ENCODE data around the gene CCDC102A.

Gene CCDC102A

GRCh38 chr16:57522960-57523359 is 13.4 kb downstream of the CCDC102A start:
- Histone ChIP-seq H3K27me3 (replicated peaks; ENCODE audit: control insufficient read depth, insufficient read depth, low read length, poor library complexity, severe bottlenecking) (no peaks in the 10 kb centered on the region), H3K4me3 (ENCODE audit: insufficient read depth, low read depth, low read length, poor library complexity, severe bottlenecking) (no peak overlapping the region), H3K27ac (ENCODE audit: insufficient read depth, low read length, poor library complexity, severe bottlenecking) (no peak overlapping the region), H3K4me1 (ENCODE audit: control insufficient read depth, insufficient read depth, low read length, poor library complexity, severe bottlenecking) (no peaks in the 10 kb centered on the region), H3K36me3 (ENCODE audit: control insufficient read depth, insufficient read depth, low read length) (peaks cover 6% of the 10 kb centered on the region), H3K9me3 (ENCODE audit: control insufficient read depth, low read length) (no peaks in the 10 kb centered on the region)
- DNase-seq = no peak

- no peaks in the 10 kb centered on the region for H3K27me3 ChIP-seq (replicated peaks; ENCODE audit: control insufficient read depth, insufficient read depth, low read length, poor library complexity, severe bottlenecking)
- DNase-seq = peak; percentile 57 to 68 (median 59)
- H3K36me3 ChIP-seq (ENCODE audit: control insufficient read depth, insufficient read depth, low read length) = peaks cover 12% of the 10 kb centered on the region
- no peak overlapping the region for H3K4me3 ChIP-seq (ENCODE audit: insufficient read depth, low read depth, low read length, poor library complexity, severe bottlenecking)
- no peaks in the 10 kb centered on the region for H3K4me1 ChIP-seq (ENCODE audit: control insufficient read depth, insufficient read depth, low read length, poor library complexity, severe bottlenecking)
- no peak overlapping the region for H3K27ac ChIP-seq (ENCODE audit: insufficient read depth, low read length, poor library complexity, severe bottlenecking)
- no peaks in the 10 kb centered on the region for H3K9me3 ChIP-seq (ENCODE audit: control insufficient read depth, low read length)
These were observed 16.5 kb downstream of the CCDC102A start for GRCh38 chr16:57519796-57520360.

GRCh38 chr16:57518922-57519321 is 17.4 kb downstream of the CCDC102A start:
- Histone ChIP-seq H3K4me3 (ENCODE audit: insufficient read depth, low read depth, low read length, poor library complexity, severe bottlenecking) (no peak overlapping the region), H3K36me3 (ENCODE audit: control insufficient read depth, insufficient read depth, low read length) (peaks cover 12% of the 10 kb centered on the region), H3K27me3 (replicated peaks; ENCODE audit: control insufficient read depth, insufficient read depth, low read length, poor library complexity, severe bottlenecking) (no peaks in the 10 kb centered on the region), H3K9me3 (ENCODE audit: control insufficient read depth, low read length) (no peaks in the 10 kb centered on the region), H3K4me1 (ENCODE audit: control insufficient read depth, insufficient read depth, low read length, poor library complexity, severe bottlenecking) (no peaks in the 10 kb centered on the region), H3K27ac (ENCODE audit: insufficient read depth, low read length, poor library complexity, severe bottlenecking) (no peak overlapping the region)
- no peak for DNase-seq

GRCh38 chr16:57518520-57518919 is 17.9 kb downstream of the CCDC102A start:
- no peaks in the 10 kb centered on the region for H3K4me1 ChIP-seq (ENCODE audit: control insufficient read depth, insufficient read depth, low read length, poor library complexity, severe bottlenecking)
- peaks cover 12% of the 10 kb centered on the region for H3K36me3 ChIP-seq (ENCODE audit: control insufficient read depth, insufficient read depth, low read length)
- no peaks in the 10 kb centered on the region for H3K27me3 ChIP-seq (replicated peaks; ENCODE audit: control insufficient read depth, insufficient read depth, low read length, poor library complexity, severe bottlenecking)
- H3K27ac ChIP-seq (ENCODE audit: insufficient read depth, low read length, poor library complexity, severe bottlenecking) = no peak overlapping the region
- no peak for DNase-seq
- no peaks in the 10 kb centered on the region for H3K9me3 ChIP-seq (ENCODE audit: control insufficient read depth, low read length)
- H3K4me3 ChIP-seq (ENCODE audit: insufficient read depth, low read depth, low read length, poor library complexity, severe bottlenecking) = no peak overlapping the region

DNA sequence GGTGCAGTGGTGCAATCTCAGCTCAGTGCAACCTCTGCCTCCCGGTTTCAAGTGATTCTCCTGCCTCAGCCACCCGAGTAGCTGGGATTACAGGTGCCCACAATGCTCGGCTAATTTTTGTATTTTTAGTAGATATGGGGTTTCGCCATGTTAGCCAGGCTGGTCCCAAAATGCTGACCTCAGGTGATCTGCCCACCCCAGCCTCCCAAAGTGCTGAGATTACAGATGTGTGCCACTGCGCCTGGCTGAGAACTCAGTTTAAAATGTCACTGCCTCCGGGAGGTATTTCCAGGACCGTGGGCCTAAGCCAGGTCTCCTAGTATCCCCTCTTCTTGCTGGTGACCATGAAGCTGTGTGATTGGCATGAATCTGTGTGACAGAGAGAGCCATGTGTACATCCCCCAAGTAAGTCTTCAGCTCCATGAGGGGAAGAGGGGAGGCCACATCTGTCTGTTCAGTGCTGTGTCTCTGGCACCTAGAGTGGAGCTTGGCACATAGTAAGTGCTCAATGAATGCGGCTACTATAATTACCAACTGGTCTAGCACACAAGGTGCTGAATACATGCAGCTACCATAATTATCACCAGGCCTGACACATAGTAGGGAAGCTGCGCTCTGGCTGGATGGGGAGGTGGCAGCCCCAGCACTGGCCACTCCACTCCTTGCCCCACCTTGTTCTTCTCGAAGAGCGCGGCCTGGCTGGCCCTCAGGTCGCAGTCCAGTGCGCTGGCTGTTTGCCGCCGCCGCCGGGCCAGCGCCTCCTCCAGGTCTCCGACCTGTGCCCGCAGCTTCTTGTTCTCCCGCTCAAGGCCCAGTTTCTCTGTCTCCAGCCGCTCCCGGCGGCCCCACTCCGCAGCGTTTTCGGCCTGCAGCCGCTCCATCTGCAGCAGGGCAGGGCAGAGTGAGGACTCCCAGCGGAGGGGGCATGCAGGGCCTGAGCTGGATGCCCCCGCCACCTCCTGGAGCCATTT is 18.7 kb downstream of the CCDC102A start:
- H3K4me3 ChIP-seq (ENCODE audit: insufficient read depth, low read depth, low read length, poor library complexity, severe bottlenecking) = no peak overlapping the region
- no peak for DNase-seq
- H3K27me3 ChIP-seq (replicated peaks; ENCODE audit: control insufficient read depth, insufficient read depth, low read length, poor library complexity, severe bottlenecking) = no peaks in the 10 kb centered on the region
- H3K27ac ChIP-seq (ENCODE audit: insufficient read depth, low read length, poor library complexity, severe bottlenecking) = no peak overlapping the region
- H3K9me3 ChIP-seq (ENCODE audit: control insufficient read depth, low read length) = no peaks in the 10 kb centered on the region
- H3K4me1 ChIP-seq (ENCODE audit: control insufficient read depth, insufficient read depth, low read length, poor library complexity, severe bottlenecking) = no peaks in the 10 kb centered on the region
- peaks cover 12% of the 10 kb centered on the region for H3K36me3 ChIP-seq (ENCODE audit: control insufficient read depth, insufficient read depth, low read length)

GRCh38 chr16:57516773-57517172 is 19.6 kb downstream of the CCDC102A start:
- H3K27me3 ChIP-seq (replicated peaks; ENCODE audit: control insufficient read depth, insufficient read depth, low read length, poor library complexity, severe bottlenecking) = no peaks in the 10 kb centered on the region
- no peak for DNase-seq
- no peak overlapping the region for H3K4me3 ChIP-seq (ENCODE audit: insufficient read depth, low read depth, low read length, poor library complexity, severe bottlenecking)
- no peak overlapping the region for H3K27ac ChIP-seq (ENCODE audit: insufficient read depth, low read length, poor library complexity, severe bottlenecking)
- H3K9me3 ChIP-seq (ENCODE audit: control insufficient read depth, low read length) = no peaks in the 10 kb centered on the region
- H3K36me3 ChIP-seq (ENCODE audit: control insufficient read depth, insufficient read depth, low read length) = peaks cover 12% of the 10 kb centered on the region
- no peaks in the 10 kb centered on the region for H3K4me1 ChIP-seq (ENCODE audit: control insufficient read depth, insufficient read depth, low read length, poor library complexity, severe bottlenecking)

DNA sequence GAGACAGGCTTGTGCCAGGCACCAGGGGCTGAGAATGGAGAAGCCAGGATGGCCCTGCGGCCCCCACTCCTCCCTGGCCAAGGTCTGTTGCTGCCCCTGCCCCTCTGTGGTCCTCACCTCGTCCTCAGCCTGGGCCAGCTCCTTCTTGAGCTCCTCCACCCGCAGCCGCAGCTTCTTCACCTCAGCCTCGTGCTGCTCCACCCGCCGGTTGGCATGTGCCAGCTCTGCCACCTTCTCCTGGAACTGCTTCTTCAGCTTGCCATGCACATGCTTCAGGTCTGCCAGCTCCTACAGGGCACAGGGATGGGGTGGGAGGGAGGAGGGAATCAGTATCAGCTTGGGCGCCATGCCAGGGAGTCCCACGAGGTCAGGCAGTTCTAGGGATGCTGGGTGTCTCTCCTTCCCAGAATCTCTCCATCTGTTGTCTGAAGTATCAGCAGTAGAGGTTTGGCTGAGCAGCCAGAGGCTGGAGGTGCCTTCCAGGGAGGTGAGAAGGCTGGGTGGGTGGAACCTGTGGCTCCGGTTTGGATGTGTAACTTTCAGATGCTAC is 20.1 kb downstream of the CCDC102A start:
- peaks cover 12% of the 10 kb centered on the region for H3K36me3 ChIP-seq (ENCODE audit: control insufficient read depth, insufficient read depth, low read length)
- no peaks in the 10 kb centered on the region for H3K4me1 ChIP-seq (ENCODE audit: control insufficient read depth, insufficient read depth, low read length, poor library complexity, severe bottlenecking)
- H3K4me3 ChIP-seq (ENCODE audit: insufficient read depth, low read depth, low read length, poor library complexity, severe bottlenecking) = no peak overlapping the region
- H3K9me3 ChIP-seq (ENCODE audit: control insufficient read depth, low read length) = no peaks in the 10 kb centered on the region
- DNase-seq = no peak
- no peaks in the 10 kb centered on the region for H3K27me3 ChIP-seq (replicated peaks; ENCODE audit: control insufficient read depth, insufficient read depth, low read length, poor library complexity, severe bottlenecking)
- H3K27ac ChIP-seq (ENCODE audit: insufficient read depth, low read length, poor library complexity, severe bottlenecking) = no peak overlapping the region

DNA sequence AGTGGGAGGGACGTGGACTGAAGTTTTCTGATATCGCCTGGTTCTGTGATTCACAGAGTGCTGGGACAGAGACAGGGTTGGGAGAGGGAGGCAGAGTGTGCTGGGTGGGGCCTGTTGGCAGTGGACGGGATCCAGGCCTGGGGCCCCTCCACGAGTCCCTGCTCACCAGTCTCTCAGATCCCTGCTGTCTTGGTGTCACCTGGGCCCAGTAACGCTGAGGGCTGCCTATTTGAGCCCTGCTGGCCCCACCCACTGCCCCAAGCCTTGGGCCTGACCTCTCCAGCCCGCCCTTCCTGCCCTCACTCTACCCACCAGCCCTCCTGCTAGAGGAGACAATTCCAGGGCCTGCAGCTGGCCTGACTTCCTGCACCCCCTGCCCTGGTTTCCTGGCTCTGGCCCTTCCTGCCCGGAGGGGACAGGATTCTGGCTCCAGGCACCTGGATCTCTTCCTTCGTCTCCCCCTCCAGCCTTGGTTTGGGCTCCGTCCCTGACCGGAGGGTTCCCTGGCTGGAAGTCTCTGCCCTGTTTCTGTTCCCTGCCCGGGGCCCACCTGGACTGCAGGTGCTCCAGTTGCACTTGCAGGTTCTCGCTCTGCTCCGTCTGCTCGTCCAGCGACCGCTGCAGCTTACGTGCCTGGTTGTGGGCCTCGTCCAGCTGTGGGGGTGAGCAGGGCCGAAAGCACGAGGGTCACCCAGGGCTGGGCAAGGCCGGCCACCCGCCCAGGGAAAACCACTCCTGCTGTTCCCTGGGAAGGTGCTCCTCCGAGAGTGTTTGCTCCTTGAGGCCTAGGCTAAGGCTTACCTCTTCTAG is 21.4 kb downstream of the CCDC102A start:
- Histone ChIP-seq H3K4me3 (ENCODE audit: insufficient read depth, low read depth, low read length, poor library complexity, severe bottlenecking) (no peak overlapping the region), H3K36me3 (ENCODE audit: control insufficient read depth, insufficient read depth, low read length) (peaks cover 12% of the 10 kb centered on the region)

DNA sequence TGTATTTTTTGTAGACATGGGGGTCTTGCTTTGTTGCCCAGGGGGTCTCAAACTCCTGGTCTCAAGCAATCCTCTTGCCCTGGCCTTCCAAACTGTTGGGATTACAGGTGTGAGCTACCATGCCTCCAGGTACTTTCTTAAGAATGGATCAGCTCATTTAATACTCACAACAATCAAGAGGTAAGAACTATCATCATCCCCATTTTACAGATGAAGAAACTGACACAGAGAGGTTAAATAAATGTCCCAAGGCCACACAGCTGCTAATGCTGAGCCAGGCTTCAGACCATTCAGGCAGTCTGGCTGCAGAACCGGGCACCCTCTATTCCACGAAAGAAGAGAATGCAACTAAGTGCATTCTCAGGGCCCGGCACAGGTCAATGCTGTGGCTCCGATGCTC is 22.0 kb downstream of the CCDC102A start:
- H3K27me3 ChIP-seq (replicated peaks; ENCODE audit: control insufficient read depth, insufficient read depth, low read length, poor library complexity, severe bottlenecking) = no peaks in the 10 kb centered on the region
- peaks cover 12% of the 10 kb centered on the region for H3K36me3 ChIP-seq (ENCODE audit: control insufficient read depth, insufficient read depth, low read length)
- DNase-seq = no peak
- H3K4me1 ChIP-seq (ENCODE audit: control insufficient read depth, insufficient read depth, low read length, poor library complexity, severe bottlenecking) = no peaks in the 10 kb centered on the region
- no peak overlapping the region for H3K27ac ChIP-seq (ENCODE audit: insufficient read depth, low read length, poor library complexity, severe bottlenecking)
- H3K9me3 ChIP-seq (ENCODE audit: control insufficient read depth, low read length) = no peaks in the 10 kb centered on the region
- H3K4me3 ChIP-seq (ENCODE audit: insufficient read depth, low read depth, low read length, poor library complexity, severe bottlenecking) = no peak overlapping the region

More for the DNA sequence above, 21.4 kb downstream of the CCDC102A start:
- no peak overlapping the region for H3K27ac ChIP-seq (ENCODE audit: insufficient read depth, low read length, poor library complexity, severe bottlenecking)
- no peak for DNase-seq
- no peaks in the 10 kb centered on the region for H3K4me1 ChIP-seq (ENCODE audit: control insufficient read depth, insufficient read depth, low read length, poor library complexity, severe bottlenecking)
- no peaks in the 10 kb centered on the region for H3K9me3 ChIP-seq (ENCODE audit: control insufficient read depth, low read length)
- no peaks in the 10 kb centered on the region for H3K27me3 ChIP-seq (replicated peaks; ENCODE audit: control insufficient read depth, insufficient read depth, low read length, poor library complexity, severe bottlenecking)

All from effector memory CD4-positive, alpha-beta T cell (primary cell).